ENCODE results near the gene SFTA2. TPM values are rescaled to one million over a fixed set of nuclear protein-coding genes. Genes with fewer than 3 reads are reported as not detected.
"Not testable (repeated sequence)": the region's sequence is repeated elsewhere in the genome, so short reads cannot be mapped to it uniquely, and the experiment has no call there.

SFTA2 gene
- total RNA-seq, 4 donors from 2014 or later, result 0.36 TPM; not detected in 3

- intact Hi-C loops (cut with DNase I; ENCODE audit: low total_unique reads), result no loop called here
- WGBS, 2 donors, result 21 to 25% methylated on average over 5 of the region's 5 CpGs
- no peak overlapping the region for H3K4me3 ChIP-seq (ENCODE audit: low read depth, poor library complexity, severe bottlenecking)
- DNase-seq (ENCODE audit: low spot score in 2 of 2), result no peak
- TF ChIP-seq, protein P1, sequence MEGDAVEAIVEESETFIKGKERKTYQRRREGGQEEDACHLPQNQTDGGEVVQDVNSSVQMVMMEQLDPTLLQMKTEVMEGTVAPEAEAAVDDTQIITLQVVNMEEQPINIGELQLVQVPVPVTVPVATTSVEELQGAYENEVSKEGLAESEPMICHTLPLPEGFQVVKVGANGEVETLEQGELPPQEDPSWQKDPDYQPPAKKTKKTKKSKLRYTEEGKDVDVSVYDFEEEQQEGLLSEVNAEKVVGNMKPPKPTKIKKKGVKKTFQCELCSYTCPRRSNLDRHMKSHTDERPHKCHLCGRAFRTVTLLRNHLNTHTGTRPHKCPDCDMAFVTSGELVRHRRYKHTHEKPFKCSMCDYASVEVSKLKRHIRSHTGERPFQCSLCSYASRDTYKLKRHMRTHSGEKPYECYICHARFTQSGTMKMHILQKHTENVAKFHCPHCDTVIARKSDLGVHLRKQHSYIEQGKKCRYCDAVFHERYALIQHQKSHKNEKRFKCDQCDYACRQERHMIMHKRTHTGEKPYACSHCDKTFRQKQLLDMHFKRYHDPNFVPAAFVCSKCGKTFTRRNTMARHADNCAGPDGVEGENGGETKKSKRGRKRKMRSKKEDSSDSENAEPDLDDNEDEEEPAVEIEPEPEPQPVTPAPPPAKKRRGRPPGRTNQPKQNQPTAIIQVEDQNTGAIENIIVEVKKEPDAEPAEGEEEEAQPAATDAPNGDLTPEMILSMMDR (IDR thresholded peaks at IDR 0.05), result no peak
- TF ChIP-seq POLR2A (IDR thresholded peaks at IDR 0.05), result no peak
Observed at GRCh38 chr6:30915591-30915946, 16.4 kb downstream of the SFTA2 start.

DNA sequence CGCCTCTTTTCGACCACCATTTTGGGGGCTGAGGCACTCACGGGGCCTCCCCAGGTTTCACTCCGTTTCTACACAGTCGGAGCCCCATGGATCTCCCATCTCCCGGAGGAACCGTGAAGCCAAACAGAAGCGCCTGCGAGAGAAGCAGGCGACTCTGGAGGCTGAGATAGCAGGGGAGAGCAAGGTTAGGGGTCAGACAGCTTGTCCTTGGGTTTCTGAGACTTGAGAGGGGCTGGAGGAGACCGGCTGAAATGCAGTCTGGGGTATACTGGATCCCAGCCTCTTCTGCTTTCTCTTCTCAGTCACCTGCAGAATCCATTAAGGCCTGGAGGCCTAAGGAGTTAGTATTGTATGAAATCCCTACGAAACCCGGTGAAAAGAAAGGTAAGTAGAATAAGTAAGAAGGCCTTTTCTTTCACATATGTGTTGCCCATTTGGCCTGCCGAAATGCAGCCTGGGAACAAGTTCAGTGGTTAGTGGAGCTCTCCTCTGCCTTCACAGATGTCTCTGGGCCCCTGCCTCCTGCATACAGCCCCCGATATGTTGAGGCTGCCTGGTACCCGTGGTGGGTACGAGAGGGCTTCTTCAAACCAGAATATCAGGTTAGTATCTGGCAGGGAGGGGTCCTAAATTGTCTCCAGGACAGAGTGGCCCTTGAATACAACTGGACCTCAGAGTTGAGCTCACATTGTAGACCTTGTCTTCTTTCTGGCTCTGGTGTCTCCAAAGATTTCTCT is 16.9 kb downstream of the SFTA2 start:
- no peak for DNase-seq (ENCODE audit: low spot score in 2 of 2)
- TF ChIP-seq POLR2A (IDR thresholded peaks at IDR 0.05), result no peak
- TF ChIP-seq, protein P1 (IDR thresholded peaks at IDR 0.05), result no peak
- intact Hi-C loops (cut with DNase I; ENCODE audit: low total_unique reads), result no loop called here
- WGBS, 2 donors, result 24 to 29% methylated on average over 17 of the region's 17 CpGs
- H3K4me3 ChIP-seq (ENCODE audit: low read depth, poor library complexity, severe bottlenecking), result peak overlapping the region; percentile 18

- intact Hi-C loops (cut with DNase I; ENCODE audit: low total_unique reads), result no loop called here
- 1 to 2% methylated on average over 13 to 18 of the region's 52 CpGs for WGBS, 2 donors
- TF ChIP-seq POLR2A (IDR thresholded peaks at IDR 0.05), result peak in 1 of 2 donors; percentile 57
- TF ChIP-seq, protein P1 (IDR thresholded peaks at IDR 0.05), result peak in 1 of 3 donors; percentile 13
- DNase-seq (ENCODE audit: low spot score in 2 of 2), result peak; percentile 93 to 98
- H3K4me3 ChIP-seq (ENCODE audit: low read depth, poor library complexity, severe bottlenecking), result peak within 1 kb of the TSS; percentile 18
Observed at GRCh38 chr6:30914076-30914853, 17.7 kb downstream of the SFTA2 start, which contains the start of gene VARS2. TSS of gene VARS2 (plus strand) at chr6:30914238. CDS start at chr6:30914837, 599 bp downstream.

DNA sequence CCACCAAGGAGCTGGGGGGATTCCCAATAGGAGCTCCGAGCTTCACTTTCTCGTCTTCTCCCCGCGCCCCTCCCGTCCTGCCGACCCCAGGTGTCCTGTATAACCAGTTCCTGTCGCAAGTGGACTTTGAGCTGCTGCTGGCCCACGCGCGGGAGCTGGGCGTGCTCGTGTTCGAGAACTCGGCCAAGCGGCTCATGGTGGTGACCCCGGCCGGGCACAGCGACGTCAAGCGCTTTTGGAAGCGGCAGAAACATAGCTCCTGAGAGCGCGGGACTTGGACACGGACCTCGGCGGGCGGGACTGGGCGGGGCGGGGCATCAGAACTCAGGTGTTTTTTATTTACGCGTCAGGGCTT is 18.3 kb downstream of the SFTA2 start:
- TF ChIP-seq POLR2A (IDR thresholded peaks at IDR 0.05), result no peak
- TF ChIP-seq, protein P1 (IDR thresholded peaks at IDR 0.05), result no peak
- no peak for DNase-seq (ENCODE audit: low spot score in 2 of 2)
- intact Hi-C loops (cut with DNase I; ENCODE audit: low total_unique reads), result no loop called here
- no peak overlapping the region for H3K4me3 ChIP-seq (ENCODE audit: low read depth, poor library complexity, severe bottlenecking)
- WGBS, 2 donors, result 8 to 15% methylated on average over 11 to 13 of the region's 31 CpGs

DNA sequence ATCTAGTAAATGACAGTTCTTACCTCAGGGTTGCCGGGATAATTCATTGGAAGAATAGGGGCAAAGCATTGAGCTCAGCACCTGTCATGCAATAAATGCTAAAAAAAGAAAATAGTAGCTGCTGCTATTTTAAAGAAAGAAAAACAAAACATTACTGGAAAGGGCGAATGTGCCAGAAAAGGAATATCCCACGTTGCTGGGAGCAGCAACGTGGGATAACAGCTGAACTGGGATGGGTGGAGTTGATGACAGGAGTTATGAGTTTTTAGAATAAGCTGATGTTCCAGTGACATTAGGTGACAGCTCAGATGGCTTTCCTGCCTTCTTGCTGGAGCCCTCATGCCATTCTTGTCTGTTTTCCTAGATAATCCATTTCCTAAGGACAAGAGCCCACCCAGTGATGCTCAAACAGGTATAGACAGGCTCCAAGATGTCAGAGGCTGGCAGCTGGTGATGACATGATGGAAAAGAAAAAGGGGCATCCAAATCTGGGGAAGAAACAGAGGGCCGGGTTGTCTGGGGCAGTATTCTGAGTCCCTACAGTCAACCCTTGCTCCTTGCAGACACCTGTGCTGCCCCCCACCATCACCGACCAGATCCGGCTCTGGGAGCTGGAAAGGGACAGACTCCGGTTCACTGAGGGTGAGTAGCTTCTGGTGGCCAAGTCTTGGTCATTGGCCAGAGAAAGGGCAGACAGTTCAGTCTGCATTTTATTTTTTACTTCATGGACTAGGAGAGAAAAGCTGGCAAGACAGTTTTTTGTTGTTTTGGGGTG is 19.0 kb downstream of the SFTA2 start:
- TF ChIP-seq POLR2A (IDR thresholded peaks at IDR 0.05), result no peak
- TF ChIP-seq, protein P1 (IDR thresholded peaks at IDR 0.05), result no peak
- intact Hi-C loops (cut with DNase I; ENCODE audit: low total_unique reads), result no loop called here
- WGBS, 2 donors, result 65 to 69% methylated on average over 8 of the region's 8 CpGs
- H3K4me3 ChIP-seq (ENCODE audit: low read depth, poor library complexity, severe bottlenecking), result no peak overlapping the region
- no peak for DNase-seq (ENCODE audit: low spot score in 2 of 2)

DNA sequence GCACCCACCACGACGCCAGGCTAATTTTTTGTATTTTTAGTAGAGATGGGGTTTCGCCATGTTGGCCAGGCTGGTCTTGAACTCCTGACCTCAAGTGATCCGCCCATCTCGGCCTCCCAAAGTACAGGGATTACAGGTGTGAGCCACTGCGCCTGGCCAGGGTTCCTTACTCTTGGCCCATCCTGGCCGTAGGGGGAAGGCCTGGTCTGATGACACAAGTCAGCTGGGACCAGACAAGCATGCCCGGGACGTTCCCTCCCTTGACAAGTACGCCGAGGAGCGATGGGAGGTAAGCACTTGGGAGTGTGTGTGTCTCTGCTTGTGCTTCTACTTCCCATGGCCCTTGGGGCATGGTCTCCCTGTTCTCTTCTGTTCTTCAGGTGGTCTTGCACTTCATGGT is 21.5 kb downstream of the SFTA2 start:
- WGBS, 2 donors, result 89 to 95% methylated on average over 10 to 12 of the region's 12 CpGs
- H3K4me3 ChIP-seq (ENCODE audit: low read depth, poor library complexity, severe bottlenecking); intact Hi-C loops (cut with DNase I; ENCODE audit: low total_unique reads): not testable (repeated sequence)

More for the DNA sequence above, 21.5 kb downstream of the SFTA2 start:
- not testable (repeated sequence) for DNase-seq (ENCODE audit: low spot score in 2 of 2)
